Muscle of leg (tissue), 11 donors: ENCODE measurements around the gene WWC2. TPM values are rescaled to one million over a fixed set of nuclear protein-coding genes. Genes with fewer than 3 reads are reported as not detected.

Experiments used
- DNase-seq: peaks from one replicate; pipeline ENCODE4 v3.0.0; 2013
- H3K27ac ChIP-seq: one replicate; pipeline ENCODE4 v1.5.1; 2013; ENCODE audit warnings: mild to moderate bottlenecking, low read length, control low read depth
- H3K27me3 ChIP-seq: one replicate; pipeline ENCODE4 v1.6.1; 2013; ENCODE audit warnings: low read length; ENCODE audit not compliant: control insufficient read depth, insufficient read depth
- H3K36me3 ChIP-seq: one replicate; pipeline ENCODE4 v1.6.1; 2013; ENCODE audit warnings: low read length; ENCODE audit not compliant: control insufficient read depth, insufficient read depth
- H3K4me1 ChIP-seq: one replicate; pipeline ENCODE4 v1.6.1; 2013; ENCODE audit warnings: low read length; ENCODE audit not compliant: control insufficient read depth, insufficient read depth
- H3K4me3 ChIP-seq: one replicate; pipeline ENCODE4 v1.5.1; 2013; ENCODE audit warnings: low read length, control low read depth
- H3K9me3 ChIP-seq: replicated peaks from 2 replicates; pipeline ENCODE4 v1.6.1; 2013; ENCODE audit warnings: low read depth, low read length; ENCODE audit not compliant: control insufficient read depth
- WGBS: methylation state at CpG from one replicate; pipeline ENCODE4 v1.1.5; 2013; ENCODE audit warnings: missing lambda C conversion rate; ENCODE audit not compliant: insufficient coverage; 5-methylcytosine and 5-hydroxymethylcytosine counted together
- polyA plus RNA-seq, 8 donors: library from polyadenylated mRNA; unstranded; fragments of 120-200 nt; gene quantifications; one replicate each; pipeline versions ENCODE4 v1.2.1 to v1.2.3, GENCODE V29; 2013; ENCODE audit warnings: inconsistent platforms in 1 of 8, low replicate concordance in 1 of 8; ENCODE audit not compliant: insufficient read length in 8 of 8, insufficient read depth in 1 of 8
- total RNA-seq: library from RNA; stranded (reverse); fragments of 120-200 nt; gene quantifications from one replicate; pipeline ENCODE4 v1.2.4, GENCODE V29; 2013

WWC2 gene
- total and polyA plus RNA-seq, 9 donors, result 12.9 to 25.4 (median 18.9) TPM

DNA sequence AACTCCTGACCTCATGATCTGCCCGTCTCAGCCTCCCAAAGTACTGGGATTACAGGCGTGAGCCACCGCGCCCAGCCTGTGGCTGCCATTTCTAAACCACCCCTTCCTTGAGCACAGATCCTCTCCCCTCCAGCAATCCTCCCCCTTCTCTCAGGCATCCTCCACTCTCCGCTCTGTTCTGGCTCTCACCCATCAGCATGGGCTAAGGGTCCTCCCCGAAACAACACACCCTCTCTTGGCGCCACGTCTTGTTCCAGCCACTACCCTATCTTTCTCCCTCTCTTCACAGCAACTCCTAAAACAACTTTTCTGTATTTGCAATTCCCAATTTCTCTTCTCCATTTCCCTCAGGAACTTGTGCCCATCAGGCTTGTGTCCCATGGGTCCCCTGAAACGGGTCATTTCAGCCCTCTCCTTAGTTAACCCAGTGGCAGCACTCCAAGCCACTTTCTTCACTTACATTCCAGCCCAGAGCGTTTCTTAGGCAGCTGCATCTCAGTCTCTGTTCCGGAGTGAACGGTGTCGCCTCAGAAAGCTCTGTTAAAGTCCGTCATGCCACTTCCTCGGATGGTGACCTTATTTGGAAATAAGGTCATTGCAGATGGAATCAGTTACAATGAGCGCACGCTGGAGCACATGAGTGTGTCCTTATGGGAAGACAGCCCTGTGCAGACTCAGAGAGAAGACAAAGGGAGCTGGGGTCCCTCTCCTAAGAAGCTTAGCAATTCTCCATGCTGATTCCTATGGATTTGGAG, 251.4 kb downstream of the WWC2 start:
- peaks cover 11% of the 10 kb centered on the region for H3K4me1 ChIP-seq
- WGBS, result 78% methylated on average over 16 of the region's 17 CpGs
- H3K36me3 ChIP-seq, result no peaks in the 10 kb centered on the region
- no peak overlapping the region for H3K27ac ChIP-seq
- H3K27me3 ChIP-seq, result no peaks in the 10 kb centered on the region
- no peak for DNase-seq
- H3K4me3 ChIP-seq, result no peak overlapping the region
- H3K9me3 ChIP-seq, result no peaks in the 10 kb centered on the region

DNA sequence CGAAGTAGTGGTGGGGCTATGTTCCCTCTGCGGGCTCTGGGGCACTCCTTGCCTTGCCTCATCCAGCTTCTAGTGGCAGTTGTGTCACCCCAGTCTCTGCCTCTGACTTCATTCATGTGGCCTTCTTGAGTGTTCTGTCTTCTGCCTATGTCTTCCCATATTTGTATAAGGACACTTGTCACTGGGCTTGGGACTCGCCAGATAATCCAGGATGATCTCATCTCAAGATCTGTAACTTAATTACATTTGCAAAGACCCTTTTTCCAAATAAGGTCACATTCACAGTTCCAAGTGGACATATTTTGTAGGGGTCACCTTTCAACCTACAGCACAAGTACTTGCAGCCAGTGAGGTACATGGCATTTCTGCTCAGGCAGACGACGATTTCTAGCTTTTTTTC, 253.5 kb downstream of the WWC2 start:
- H3K27ac ChIP-seq, result no peak overlapping the region
- no peaks in the 10 kb centered on the region for H3K9me3 ChIP-seq
- H3K4me1 ChIP-seq, result peaks cover 6% of the 10 kb centered on the region
- 80% methylated on average over 1 of the region's 5 CpGs for WGBS
- H3K4me3 ChIP-seq, result no peak overlapping the region
- H3K27me3 ChIP-seq, result no peaks in the 10 kb centered on the region
- DNase-seq, result no peak
- no peaks in the 10 kb centered on the region for H3K36me3 ChIP-seq

DNA sequence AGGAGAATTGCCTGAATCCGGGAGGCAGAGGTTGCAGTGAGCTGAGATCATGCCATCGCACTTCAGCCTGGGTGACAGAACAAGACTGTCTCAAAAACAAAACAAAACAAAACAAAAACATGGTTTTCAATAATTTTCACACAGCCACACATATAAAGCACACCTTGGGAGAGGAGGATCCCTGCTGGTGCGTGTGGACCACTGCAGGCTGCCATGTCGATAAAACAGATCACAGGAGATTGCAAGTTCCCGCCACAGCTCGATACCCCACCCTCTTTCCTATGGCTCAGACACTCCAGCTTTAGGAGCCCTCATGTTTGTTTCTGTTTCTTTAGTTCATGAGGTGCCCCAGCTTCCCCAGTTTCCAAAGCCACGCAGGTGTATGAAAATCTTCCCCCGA, 254.5 kb downstream of the WWC2 start:
- no peak overlapping the region for H3K27ac ChIP-seq
- no peaks in the 10 kb centered on the region for H3K27me3 ChIP-seq
- H3K4me1 ChIP-seq, result peaks cover 2% of the 10 kb centered on the region
- H3K9me3 ChIP-seq, result no peaks in the 10 kb centered on the region
- no peak overlapping the region for H3K4me3 ChIP-seq
- H3K36me3 ChIP-seq, result no peaks in the 10 kb centered on the region
- 66% methylated on average over 4 of the region's 8 CpGs for WGBS
- no peak for DNase-seq

DNA sequence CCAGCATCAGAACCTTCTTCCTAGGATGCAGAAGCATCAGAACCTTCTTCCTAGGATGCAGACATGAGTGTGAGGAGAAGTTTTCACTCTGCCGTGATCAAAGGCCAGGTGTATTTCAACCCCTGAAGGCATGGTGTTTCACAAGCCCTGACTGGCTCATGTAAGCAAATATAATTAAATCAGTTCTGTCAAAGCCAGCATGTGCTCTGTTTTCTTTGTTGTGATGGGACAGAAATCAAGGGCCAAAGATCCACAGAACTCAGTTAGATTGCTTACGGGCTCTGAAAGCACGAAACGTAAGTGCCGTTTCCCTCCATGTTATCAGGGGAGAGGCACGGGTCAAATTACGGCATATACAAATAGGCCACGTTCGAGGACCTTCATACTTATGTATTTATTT, 255.2 kb downstream of the WWC2 start:
- Histone ChIP-seq H3K4me1 (no peaks in the 10 kb centered on the region), H3K9me3 (no peaks in the 10 kb centered on the region), H3K36me3 (no peaks in the 10 kb centered on the region), H3K4me3 (no peak overlapping the region), H3K27ac (no peak overlapping the region), H3K27me3 (no peaks in the 10 kb centered on the region)
- no peak for DNase-seq
- WGBS, result 54% methylated on average over 7 of the region's 9 CpGs

DNA sequence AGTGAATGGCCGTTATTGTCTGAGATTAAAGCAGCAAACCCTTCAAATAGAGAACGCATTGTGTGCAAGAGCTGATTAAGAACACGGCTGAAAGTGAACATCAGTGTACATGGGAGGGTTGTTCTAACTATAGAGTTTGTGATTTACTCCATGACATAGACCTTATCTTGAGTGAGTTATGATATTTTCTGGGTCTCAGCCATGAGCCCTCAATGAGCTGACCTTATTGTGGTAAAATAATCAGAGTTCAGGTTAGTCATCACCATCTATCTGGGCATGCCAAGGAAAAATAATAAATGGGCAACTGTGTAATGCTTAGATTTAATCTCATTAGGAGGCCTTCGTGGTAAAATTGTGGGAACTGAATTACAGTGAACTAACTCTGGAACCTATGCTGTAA, 256.3 kb downstream of the WWC2 start:
- 95% methylated on average over 2 of the region's 4 CpGs for WGBS

DNA sequence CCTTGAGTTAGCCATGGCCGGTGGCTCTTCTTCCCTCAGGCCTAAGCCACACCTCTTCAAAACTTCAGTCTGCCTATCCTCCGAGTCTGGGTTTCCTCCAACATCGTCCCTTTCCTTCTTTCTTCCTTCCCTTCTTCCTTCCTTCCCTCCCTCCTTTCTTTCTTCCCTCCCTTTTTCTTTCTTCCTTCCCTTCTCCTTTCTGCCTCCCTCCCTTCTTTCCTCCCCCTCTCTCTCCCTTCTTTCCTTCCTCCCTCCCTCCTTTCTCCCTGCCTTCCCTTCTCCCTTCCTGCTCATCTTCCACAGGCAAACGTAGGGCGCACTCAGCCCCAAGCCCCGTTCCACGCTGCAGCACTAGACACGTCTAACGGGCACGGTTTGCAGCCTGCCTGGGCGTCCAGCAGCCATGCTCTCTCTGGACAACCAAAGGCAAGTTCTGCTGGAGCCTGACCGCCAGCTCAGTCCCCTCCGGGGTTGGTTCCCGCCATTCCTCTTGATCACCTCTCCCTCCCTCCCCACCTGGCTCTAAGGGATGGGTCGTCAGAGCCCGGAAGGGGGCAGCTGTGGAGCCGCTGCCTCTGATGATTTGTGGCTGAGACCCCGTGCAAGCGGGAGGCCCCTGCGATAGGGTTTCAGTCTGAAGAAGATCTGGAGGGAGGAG, 257.2 kb downstream of the WWC2 start:
- no peak for DNase-seq
- Histone ChIP-seq H3K4me1 (no peaks in the 10 kb centered on the region), H3K4me3 (no peak overlapping the region), H3K27ac (no peak overlapping the region), H3K27me3 (no peaks in the 10 kb centered on the region), H3K36me3 (no peaks in the 10 kb centered on the region), H3K9me3 (no peaks in the 10 kb centered on the region)
- 90% methylated on average over 10 of the region's 20 CpGs for WGBS

More for the DNA sequence above, 256.3 kb downstream of the WWC2 start:
- Histone ChIP-seq H3K9me3 (no peaks in the 10 kb centered on the region), H3K27me3 (no peaks in the 10 kb centered on the region), H3K4me1 (no peaks in the 10 kb centered on the region), H3K4me3 (no peak overlapping the region), H3K27ac (no peak overlapping the region), H3K36me3 (no peaks in the 10 kb centered on the region)
- no peak for DNase-seq

DNA sequence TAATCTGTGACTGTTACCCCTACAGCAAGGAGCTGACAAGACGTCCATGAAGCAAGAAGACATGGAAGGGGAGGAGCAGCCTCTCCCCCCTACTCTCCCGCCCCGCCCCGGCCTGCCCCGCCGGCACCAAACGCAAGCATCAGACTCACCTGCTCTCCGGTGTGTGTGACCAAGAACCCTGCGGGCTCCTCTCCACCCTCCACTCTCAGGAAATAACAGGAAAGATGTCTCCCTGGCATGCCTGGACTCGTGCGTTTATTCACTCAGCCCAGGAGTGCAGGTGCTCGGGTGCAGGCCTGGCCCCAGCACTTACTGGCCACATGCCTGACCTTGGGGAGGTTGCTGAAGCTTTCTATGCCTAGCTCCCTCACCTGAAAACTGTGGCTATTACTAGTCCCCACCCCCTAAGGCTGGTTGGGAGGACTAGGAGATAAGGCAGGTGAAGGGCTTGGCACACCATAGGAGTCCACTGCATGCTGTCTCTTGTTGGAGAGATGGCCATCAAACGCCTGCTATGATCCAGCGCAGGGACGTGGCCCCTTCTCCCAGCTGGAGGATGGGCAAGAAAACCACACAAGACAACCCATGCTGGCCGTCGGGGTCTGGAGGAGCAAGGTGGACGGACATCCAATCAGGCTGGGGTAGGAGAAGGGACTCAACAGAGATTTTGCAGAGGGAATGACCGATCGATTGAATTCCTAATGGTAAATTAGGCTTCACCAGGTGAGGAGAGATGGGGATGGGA, 258.0 kb downstream of the WWC2 start:
- no peak overlapping the region for H3K27ac ChIP-seq
- no peaks in the 10 kb centered on the region for H3K36me3 ChIP-seq
- no peaks in the 10 kb centered on the region for H3K9me3 ChIP-seq
- no peaks in the 10 kb centered on the region for H3K4me1 ChIP-seq
- no peak overlapping the region for H3K4me3 ChIP-seq
- no peaks in the 10 kb centered on the region for H3K27me3 ChIP-seq
- WGBS, result 90% methylated on average over 12 of the region's 20 CpGs
- DNase-seq, result no peak

DNA sequence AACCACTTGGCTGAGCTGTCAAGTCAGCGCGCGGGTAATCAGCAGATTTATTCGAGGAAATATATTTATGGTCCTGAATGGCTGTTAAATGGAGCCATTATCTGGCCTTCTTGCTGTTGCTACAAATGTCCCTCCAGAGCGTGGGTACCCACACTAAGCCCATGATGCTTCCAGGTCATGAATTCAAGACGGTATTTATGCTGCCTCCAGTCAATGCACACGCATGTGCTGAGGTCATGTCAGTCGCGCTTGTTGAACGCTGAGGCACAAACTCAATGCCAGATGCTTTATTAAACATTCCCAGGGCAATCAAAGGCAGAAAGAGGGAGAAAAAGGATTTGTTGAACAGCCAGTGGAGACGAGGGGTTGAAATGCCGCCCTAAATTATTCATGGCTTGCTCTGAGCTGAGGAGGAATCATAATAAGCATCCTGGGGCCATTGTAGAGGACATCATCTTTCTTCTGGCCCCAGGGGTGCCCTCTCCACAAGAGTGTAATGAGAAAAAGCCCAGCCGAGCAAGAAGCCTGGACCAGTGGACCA, 259.2 kb downstream of the WWC2 start:
- 74% methylated on average over 11 of the region's 13 CpGs for WGBS
- Histone ChIP-seq H3K36me3 (no peaks in the 10 kb centered on the region), H3K27me3 (no peaks in the 10 kb centered on the region), H3K4me3 (no peak overlapping the region), H3K4me1 (no peaks in the 10 kb centered on the region), H3K9me3 (no peaks in the 10 kb centered on the region), H3K27ac (no peak overlapping the region)
- no peak for DNase-seq

DNA sequence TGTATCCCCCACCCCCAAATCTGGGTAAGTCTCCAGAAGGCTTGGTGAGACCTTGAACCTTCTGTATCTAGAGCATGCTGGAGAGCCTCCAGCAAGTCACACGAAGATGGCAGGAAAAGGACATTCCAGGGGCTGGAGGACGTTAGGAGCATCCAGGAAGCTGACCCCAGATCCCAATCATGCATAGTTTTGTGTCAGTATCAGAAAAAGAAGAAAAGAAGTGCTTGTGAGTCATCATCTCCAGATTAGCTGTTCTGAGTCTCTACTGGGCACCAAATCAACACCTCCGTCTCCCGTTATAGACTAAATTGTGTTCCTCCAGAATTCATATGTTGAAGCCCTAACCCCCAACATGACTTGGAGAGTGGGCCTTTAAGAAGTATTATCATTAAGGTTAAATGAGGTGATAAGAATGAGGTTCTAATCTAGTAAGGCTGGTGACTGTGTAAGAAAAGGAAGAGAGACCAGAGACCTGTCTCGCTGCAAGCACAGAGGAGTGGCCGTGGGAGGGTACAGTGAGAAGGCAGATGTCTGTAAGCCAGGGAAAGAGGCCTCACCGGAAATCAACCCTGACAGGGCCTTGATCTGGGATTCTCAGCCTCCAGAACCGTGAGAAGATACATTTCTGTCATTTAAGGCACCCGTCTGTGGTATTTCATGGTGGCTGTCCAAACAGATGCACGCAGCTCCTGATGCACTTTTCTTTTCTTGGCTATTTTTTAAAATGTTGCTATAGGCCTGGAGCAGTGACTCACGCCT, 261.3 kb downstream of the WWC2 start:
- H3K4me1 ChIP-seq, result no peaks in the 10 kb centered on the region
- no peak for DNase-seq
- 57% methylated on average over 5 of the region's 11 CpGs for WGBS
- H3K9me3 ChIP-seq, result no peaks in the 10 kb centered on the region
- no peak overlapping the region for H3K27ac ChIP-seq
- no peaks in the 10 kb centered on the region for H3K27me3 ChIP-seq
- H3K36me3 ChIP-seq, result no peaks in the 10 kb centered on the region
- H3K4me3 ChIP-seq, result no peak overlapping the region
